ENCODE measurements around the gene RAD50. TPM values are rescaled to one million over a fixed set of nuclear protein-coding genes. Genes with fewer than 3 reads are reported as not detected.

The RAD50 gene
- total and polyA plus RNA-seq, 10 of the 15 experiments (the other 5 are each of a cell fraction or from before 2014, with no cell fraction given) = 12.8 to 68.6 (median 47.0) TPM

- no peak for TF ChIP-seq BCLAF1 (IDR thresholded peaks at IDR 0.05)
Measured at GRCh38 chr5:132586063-132586462, 29.3 kb downstream of the RAD50 start (continued).

GRCh38 chr5:132589467-132589866 lies 32.7 kb downstream of the RAD50 start:
- Histone ChIP-seq H2AFZ (ENCODE audit: control insufficient read depth, low read depth, low read length) (no peak overlapping the region), H3K27me3 (replicated peaks in 1 of 2; ENCODE audit: control insufficient read depth in 2 of 2, insufficient read depth in 2 of 2, low read length in 1 of 2) (no peaks in the 10 kb centered on the region), H3K27ac (ENCODE audit: control insufficient read depth, insufficient read depth) (no peak overlapping the region), H4K20me1 (ENCODE audit: control insufficient read depth, insufficient read depth) (no peaks in the 10 kb centered on the region), H3K4me1 (ENCODE audit: control insufficient read depth, insufficient read depth, low read length) (no peaks in the 10 kb centered on the region), H3K4me2 (ENCODE audit: control insufficient read depth, insufficient read depth) (no peak overlapping the region), H3K36me3 (ENCODE audit: control insufficient read depth in 2 of 2, insufficient read depth in 2 of 2, low read length in 1 of 2) (peaks cover 2 to 23% of the 10 kb centered on the region in 2 experiments), H3K4me3 (no peak overlapping the region), H3K9ac (ENCODE audit: control insufficient read depth, insufficient read depth, low read length) (no peak overlapping the region), H3K9me3 (replicated peaks; ENCODE audit: control insufficient read depth, insufficient read depth, low read length) (no peaks in the 10 kb centered on the region), H3K79me2 (ENCODE audit: control insufficient read depth, insufficient read depth, low read length) (no peaks in the 10 kb centered on the region)
- ChIA-PET SMC1A (ENCODE audit: uncharacterized antibody, unreplicated experiment) (interaction anchor here (0.9 to 1.3 kb wide), 4 partner anchors 11 to 230 kb away, joined by 3 read pairs; no protein-coding TSS in a partner anchor), CTCF (interaction anchor here (0.5 to 1.3 kb wide), 6 partner anchors 32 to 293 kb away, joined by 3 to 8 read pairs (median 3); no protein-coding TSS in a partner anchor), POLR2A (interaction anchor here (1.2 kb wide), 1 partner anchor 50 kb away, joined by 3 read pairs; no protein-coding TSS in a partner anchor), RAD21 (ENCODE audit: unreplicated experiment) (interaction anchor here (0.8 to 1.0 kb wide), 2 partner anchors 231 to 294 kb away, joined by 3 to 4 read pairs; no protein-coding TSS in a partner anchor)
- in situ Hi-C loops (cut with MboI) (no loop called here), intact Hi-C loops (cut with micrococcal nuclease; ENCODE audit: unreplicated experiment) (loop anchor here (5.0 kb wide), 1 partner anchor 62 kb away; no protein-coding TSS in a partner anchor)
- FAIRE-seq = no peak
- TF ChIP-seq IRF4 (IDR thresholded peaks at IDR 0.05; ENCODE audit: low read depth, low read length) (no peak), IKZF2 (IDR thresholded peaks at IDR 0.05) (no peak), MTA2 (IDR thresholded peaks at IDR 0.05; ENCODE audit: low read depth) (no peak), CTCF (IDR thresholded peaks at IDR 0.05 in 2 of 3, conservative IDR thresholded peaks at IDR 0.05 in 1 of 3; ENCODE audit: control insufficient read depth in 2 of 3, extremely low read depth in 1 of 3, insufficient read depth in 1 of 3, low read depth in 3 of 3, low read length in 3 of 3) (no peak), ZZZ3 (IDR thresholded peaks at IDR 0.05; ENCODE audit: control insufficient read depth, insufficient read length, low read depth) (no peak), ZBTB4 (CRISPR knock-in tag; IDR thresholded peaks at IDR 0.05) (no peak), USF1 (IDR thresholded peaks at IDR 0.05; ENCODE audit: borderline replicate concordance, extremely low read length, insufficient read depth, low read depth, low read length) (no peak), CBFB (IDR thresholded peaks at IDR 0.05; ENCODE audit: low read depth) (no peak), SMC3 (IDR thresholded peaks at IDR 0.05; ENCODE audit: borderline replicate concordance, low read length) (no peak), NR2F1 (conservative IDR thresholded peaks at IDR 0.05) (no peak), POLR2AphosphoS5 (IDR thresholded peaks at IDR 0.05; ENCODE audit: low read length) (no peak)
- ATAC-seq = no peak
- BruUV-seq (replicated peaks) = no TSS peak
- whole genome bisulfite sequencing (ENCODE audit: insufficient coverage, insufficient replicate concordance, low lambda C conversion rate, missing lambda C conversion rate) = 96% methylated on average over 1 of the region's 1 CpG
- no peak for DNase-seq (ENCODE audit: low read depth, low spot score)

Data from GM12878 (cell line).